ENCODE measurements around the gene SPTB.

DNA sequence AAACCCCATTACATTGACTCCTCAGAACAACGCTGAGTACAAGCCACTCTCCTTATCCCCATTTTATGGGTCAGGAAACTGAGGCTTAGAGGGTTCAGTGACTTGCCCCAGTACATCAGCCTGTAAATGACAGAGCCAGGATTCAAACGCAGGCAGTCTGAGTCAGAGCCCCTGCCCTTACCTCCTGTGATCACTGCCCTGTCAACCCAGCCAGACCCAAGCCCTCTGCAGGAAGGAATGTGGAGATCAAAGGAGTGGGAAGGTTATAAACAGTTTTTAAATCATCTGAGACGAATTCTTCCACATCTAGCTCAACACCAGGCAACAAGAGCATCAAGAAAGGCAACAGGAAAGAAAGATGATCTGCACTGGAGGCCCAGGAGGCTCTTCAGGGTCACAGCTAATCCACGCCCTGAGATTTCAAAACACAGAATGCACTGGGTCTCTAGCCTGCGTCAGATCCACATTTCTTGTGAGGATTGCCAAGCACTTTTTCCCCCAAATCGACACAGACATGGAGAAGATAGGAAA, 38.5 kb downstream of the SPTB start:
- TF ChIP-seq, protein P1, sequence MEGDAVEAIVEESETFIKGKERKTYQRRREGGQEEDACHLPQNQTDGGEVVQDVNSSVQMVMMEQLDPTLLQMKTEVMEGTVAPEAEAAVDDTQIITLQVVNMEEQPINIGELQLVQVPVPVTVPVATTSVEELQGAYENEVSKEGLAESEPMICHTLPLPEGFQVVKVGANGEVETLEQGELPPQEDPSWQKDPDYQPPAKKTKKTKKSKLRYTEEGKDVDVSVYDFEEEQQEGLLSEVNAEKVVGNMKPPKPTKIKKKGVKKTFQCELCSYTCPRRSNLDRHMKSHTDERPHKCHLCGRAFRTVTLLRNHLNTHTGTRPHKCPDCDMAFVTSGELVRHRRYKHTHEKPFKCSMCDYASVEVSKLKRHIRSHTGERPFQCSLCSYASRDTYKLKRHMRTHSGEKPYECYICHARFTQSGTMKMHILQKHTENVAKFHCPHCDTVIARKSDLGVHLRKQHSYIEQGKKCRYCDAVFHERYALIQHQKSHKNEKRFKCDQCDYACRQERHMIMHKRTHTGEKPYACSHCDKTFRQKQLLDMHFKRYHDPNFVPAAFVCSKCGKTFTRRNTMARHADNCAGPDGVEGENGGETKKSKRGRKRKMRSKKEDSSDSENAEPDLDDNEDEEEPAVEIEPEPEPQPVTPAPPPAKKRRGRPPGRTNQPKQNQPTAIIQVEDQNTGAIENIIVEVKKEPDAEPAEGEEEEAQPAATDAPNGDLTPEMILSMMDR (IDR thresholded peaks at IDR 0.05), result no peak
- TF ChIP-seq POLR2A (IDR thresholded peaks at IDR 0.05), result no peak

All from sigmoid colon (tissue), 3 donors.